ENCODE results near the gene ZCWPW1.
A peak's percentile ranks its signal among the peaks of the same experiment; 100 is the strongest.

Gene ZCWPW1, protein sequence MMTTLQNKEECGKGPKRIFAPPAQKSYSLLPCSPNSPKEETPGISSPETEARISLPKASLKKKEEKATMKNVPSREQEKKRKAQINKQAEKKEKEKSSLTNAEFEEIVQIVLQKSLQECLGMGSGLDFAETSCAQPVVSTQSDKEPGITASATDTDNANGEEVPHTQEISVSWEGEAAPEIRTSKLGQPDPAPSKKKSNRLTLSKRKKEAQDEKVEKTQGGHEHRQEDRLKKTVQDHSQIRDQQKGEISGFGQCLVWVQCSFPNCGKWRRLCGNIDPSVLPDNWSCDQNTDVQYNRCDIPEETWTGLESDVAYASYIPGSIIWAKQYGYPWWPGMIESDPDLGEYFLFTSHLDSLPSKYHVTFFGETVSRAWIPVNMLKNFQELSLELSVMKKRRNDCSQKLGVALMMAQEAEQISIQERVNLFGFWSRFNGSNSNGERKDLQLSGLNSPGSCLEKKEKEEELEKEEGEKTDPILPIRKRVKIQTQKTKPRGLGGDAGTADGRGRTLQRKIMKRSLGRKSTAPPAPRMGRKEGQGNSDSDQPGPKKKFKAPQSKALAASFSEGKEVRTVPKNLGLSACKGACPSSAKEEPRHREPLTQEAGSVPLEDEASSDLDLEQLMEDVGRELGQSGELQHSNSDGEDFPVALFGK

DNA sequence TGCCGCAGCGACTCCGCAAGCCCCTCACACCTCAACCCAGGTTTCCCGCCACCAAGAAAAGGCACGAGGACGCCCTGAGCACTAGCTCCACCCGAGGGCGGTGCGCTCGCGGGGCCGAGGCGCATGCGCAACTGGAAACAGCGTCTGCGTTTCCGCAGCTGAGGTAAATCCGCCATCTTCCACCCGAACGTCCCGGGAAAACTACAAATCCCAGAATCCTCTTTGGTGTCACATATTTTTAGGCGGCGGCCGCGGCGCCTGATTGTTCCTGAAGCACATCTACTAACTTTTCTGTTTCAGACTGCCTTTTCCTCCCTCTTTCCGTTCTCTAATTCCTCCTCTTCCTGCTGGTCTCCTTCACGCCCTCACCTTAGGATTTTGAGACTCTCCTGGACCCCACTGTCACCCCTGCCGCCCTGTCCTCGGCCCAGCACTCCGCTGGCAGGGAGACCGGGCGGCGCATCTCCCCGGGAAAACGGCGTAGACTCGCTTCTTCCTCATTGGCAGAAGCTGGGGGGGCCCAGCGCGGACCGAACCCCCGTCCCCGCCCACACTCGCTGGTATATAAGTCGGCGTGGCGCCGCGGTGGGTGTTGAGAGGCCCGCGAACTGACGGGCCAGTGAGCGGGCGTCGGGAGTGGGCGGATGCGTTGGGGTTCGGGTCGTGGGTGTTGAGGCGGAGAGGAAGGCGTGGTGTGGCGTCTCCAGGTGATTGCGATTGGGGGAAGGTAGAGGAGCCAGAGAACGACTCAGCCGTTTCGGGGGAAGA lies at the start of gene ZCWPW1:
Gene ZCWPW1, minus strand, starts transcription at position 505 of the 768 bp plus-strand sequence. CDS start 8,054 bp downstream, outside the sequence.
- peak; percentile 98 for DNase-seq

GRCh38 chr7:100477871-100478267 lies 49.4 kb upstream of the ZCWPW1 start:
- peak; percentile 33 for DNase-seq

- peak; percentile 56 for DNase-seq
Observed at GRCh38 chr7:100476903-100477870, 48.7 kb upstream of the ZCWPW1 start.

- no peak for DNase-seq
Observed at GRCh38 chr7:100476101-100476780, 47.7 kb upstream of the ZCWPW1 start.

- DNase-seq = no peak
Observed at GRCh38 chr7:100475549-100475948, 47.0 kb upstream of the ZCWPW1 start.

- DNase-seq = no peak
Observed at GRCh38 chr7:100472854-100473499, 44.5 kb upstream of the ZCWPW1 start.

DNA sequence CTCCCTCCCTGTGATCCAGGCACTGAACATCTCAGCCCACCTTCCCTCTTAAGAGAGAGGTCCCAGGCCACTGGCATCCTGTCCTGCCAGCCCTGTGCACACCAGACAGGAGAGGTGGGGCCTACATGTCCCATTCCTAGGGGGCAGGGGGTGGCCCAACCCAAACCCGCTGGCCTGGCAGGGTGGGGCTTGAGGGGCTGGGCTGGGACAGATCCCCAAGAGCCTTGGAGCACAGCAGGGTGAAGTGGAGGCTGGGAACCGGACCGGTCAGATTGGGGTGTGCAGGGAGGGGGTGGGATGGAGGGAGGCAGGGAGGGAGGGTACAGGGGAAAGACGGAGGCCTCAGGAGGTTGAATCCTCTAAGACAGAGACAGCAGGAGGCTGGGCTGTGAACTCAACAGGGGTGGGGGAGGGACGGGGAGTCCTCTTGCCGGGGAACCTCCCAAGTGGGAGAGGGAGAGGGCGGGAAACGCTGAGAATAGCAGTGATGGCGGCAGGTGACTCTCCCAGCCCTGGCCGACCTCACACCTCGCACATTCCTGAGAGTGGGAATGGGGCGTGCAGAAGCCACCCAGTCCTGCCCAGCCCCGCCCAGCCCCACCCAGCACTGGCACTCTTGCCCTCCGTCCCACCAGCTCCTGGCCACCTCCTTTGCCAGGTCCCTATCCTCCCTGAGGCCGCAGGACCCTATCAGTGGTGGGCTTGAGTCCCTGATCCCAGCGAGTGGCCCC lies 43.8 kb upstream of the ZCWPW1 start:
- DNase-seq = no peak

DNA sequence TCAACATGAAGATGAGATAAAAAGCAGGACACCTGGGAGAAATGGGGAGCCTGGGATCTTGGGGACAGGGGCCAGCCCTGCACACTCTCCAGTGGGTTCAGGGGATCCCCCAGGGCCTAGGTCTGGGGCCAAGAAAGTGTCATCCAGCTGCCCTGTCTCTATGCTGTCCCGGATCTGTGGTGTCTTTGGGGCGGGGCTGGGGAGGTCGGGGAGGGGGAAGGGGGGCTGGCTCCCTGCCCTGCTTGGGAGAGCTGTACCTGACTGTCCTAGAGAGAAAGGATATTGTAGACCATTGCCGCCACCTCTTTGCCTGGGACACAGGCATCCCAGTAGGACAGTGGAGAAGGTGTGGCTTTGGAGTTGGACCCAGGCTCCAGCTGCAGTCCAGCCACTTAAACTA lies 42.5 kb upstream of the ZCWPW1 start:
- no peak for DNase-seq

DNA sequence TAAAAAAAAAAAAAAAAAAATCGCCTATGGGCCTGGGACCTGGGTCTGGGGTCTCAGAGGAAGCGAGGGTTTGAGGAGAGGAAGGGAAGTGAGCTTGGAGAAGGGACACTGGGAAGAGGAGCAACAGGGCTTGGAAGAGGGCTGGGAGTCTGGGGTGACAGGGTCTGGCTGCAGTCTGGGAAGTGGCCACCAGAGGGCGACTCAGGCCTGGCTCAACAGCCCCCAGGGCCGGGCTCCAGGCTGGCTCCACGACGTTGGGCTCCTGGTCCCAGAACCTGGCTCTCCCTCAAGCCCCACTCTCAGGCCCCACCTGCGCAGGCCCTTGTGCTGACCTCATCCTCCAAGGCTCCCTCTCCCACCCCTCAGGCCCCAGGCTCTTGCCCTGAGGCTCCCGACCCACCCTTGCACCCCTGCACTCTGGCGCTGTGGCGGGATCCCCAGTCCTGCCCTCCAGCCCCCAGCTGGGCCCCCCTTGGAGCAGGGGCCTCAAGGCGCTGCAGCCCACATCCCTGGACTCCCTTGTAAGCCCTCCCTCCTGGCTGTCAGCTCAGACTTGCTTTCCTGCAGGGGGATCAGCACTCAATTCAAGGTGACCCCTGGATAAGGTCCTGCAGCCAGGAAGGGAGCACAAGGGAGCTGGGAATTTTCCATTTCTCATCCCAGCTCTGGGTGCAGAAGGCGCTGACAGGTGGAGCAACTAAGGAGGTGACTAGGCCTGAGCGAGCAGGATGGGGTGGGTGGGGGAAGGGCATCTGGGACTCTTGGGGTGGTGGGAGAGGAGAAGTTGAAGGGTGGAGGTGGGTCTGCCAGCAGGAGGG lies 40.9 kb upstream of the ZCWPW1 start:
- DNase-seq = peak; percentile 90

GRCh38 chr7:100467638-100468373 lies 39.3 kb upstream of the ZCWPW1 start:
- DNase-seq = no peak

DNA sequence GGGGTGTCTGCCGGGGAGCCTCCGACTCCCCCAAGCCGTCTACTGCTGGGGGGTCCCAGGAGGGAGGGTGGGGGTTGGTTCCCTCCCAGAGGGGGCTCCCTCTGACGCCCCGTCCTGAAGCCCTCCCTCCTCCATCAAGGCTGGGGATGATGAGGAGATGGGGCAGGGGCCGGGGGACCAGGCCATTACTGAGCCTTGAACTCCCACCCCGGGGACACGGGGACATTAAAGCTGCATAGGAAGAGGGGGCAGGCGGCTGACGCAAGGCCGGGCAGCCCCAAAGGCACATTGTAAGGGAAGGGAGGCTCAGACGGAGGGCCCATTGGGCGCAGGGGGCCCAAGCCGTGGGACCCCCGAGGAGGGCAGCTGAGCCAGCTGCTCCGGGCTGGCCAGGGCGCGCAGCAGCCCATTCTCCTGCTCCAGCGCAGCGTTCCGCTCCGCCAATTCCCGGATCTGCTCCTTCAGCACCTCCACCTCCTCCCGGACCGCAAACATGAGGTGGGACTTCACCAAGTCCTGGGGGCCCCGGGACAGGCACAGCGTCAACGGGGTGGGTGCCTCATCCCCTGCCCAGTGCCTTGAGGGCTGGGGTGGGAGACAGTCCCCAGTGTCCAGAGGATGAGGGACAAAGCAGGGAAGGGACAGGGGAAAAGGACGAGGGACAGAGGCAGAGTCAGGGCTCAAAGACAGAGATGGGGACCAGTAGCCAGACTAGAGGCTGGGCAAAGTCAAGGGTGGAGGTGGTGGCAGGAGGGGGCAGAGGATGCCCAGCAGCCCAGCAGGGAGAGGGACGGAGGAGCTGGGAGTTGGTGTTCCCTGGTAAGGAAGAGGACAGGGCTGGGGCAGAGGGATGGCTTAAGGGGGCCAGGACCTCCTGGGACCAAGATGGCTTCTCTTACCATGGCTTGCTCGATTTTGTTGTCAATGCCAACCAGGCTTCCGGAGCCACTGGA lies 38.4 kb upstream of the ZCWPW1 start:
- DNase-seq = no peak

DNA sequence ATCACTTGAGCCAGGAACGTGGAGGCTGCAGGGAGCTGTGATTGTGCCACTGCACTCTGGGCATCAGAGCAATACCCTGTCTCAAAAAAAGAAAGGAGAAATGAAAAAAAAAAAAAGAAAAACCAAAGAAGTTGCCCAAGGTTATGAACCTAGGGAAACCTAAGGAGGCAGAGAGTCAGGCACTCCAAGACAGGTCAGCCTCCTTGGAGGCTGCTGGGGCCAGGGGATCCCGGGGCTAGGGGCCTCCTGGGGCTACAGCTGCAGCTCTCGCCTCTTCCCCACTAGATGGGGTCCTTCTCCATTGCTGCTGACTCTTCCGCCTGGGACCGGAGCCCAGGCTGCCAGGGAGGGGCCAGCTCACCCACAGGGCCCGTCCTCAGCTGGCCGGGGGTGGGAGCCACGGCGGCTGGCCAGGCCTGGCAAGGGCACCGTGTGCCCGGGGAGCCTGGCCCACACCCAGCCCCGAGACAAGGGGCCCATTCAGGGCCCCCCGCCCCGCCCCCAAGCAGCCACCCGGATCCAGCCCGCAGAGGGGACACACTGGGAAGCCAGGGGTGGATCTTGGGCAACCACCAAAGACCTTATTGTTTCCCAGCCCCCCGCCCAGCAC lies 37.3 kb upstream of the ZCWPW1 start:
- no peak for DNase-seq

DNA sequence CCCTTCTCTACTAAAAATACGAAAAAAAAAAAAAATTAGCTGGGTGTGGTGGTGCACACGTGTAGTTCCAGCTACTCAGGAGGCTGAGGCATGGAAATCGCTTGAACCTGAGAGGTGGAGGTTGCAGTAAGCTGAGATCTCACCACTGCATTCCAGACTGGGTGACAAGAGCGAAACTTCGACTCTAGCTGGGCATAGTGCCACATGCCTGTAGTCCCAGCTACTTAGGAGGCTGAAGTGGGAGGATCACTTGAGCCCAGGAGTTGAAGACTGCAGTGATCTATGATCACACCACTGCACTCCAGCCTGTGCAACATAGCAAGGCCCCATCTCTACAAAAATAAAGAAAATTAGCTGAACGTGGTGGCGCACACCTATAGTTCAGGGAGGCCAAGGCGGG lies 36.8 kb upstream of the ZCWPW1 start:
- DNase-seq = no peak

DNA sequence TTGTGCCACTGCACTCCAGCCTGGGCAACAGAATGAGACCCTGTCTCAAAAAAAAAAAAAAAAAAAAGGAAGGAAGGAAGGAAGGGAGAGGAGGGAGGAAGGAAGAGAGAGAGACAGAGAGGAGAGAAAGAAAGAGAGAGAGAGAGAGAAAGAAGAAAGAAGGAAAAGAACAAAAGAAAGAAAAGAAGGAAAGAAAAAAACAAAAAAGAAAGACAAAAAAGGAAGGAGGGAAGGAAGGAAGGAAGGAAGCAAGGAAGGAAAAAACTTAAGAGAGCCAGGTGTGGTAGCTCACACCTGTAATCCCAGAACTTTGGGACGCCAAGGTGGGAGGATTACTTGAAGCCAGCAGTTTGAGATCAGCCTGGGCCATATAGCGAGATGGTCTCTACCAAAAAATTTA lies 36.3 kb upstream of the ZCWPW1 start:
- no peak for DNase-seq

DNA sequence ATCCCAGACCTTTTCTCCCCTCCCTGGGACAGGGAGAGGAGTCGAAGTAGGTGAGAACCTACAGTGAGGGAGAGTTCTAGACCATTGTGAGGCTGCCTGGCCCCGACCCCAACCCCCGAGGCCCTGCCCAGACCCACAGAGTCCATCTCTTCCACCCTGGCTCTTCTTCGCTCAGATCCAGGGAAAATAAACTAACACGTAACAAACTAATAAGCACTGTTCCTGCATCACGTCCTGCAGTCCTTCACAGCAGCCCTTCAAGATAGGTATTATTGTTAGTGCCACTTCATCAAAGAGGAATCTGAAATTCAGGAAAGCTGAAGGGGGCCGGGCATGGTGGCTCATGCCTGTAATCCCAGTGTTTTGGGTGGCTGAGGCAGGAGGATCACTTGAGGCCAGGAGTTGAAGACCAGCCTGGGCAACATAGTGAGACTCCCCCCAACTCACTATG lies 35.7 kb upstream of the ZCWPW1 start, which contains the start of gene SPACDR:
Gene SPACDR, minus strand, starts transcription at position 51 of the 451 bp plus-strand sequence. CDS start 235 bp downstream, outside the sequence.
- DNase-seq = no peak

DNA sequence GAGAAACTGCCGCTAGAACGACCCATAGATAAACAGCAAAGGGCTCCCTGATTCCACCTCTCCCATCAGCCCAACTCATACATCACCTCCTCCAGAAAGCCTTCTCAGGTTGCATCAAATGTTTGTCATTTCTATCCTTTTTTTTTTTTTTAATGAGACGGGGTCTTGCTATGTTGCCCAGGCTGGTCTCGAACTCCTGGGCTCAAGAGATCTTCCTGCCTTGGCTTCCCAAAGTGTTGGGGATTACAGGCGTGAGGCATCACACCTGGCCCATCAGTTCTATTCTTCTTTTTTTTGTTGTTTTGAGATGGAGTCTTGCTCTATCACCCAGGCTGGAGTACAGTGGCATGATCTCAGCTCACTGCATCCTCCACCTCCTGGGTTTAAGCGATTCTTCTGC lies 28.5 kb upstream of the ZCWPW1 start:
- DNase-seq = no peak

GRCh38 chr7:100456562-100456961 lies 28.1 kb upstream of the ZCWPW1 start:
- no peak for DNase-seq
